Activated gamma-delta T cell (primary cell): Measurements from ENCODE around the gene ELK4.

Experiments
- DNase-seq: peaks from one replicate; lab custom pipeline; 2025; lab: John Stamatoyannopoulos, UW

The ELK4 gene

GRCh38 chr1:205630241-205630640, 1.6 kb downstream of the ELK4 start:
- no peak for DNase-seq

- no peak for DNase-seq
These were observed 2.1 kb downstream of the ELK4 start for GRCh38 chr1:205629751-205630150.

- no peak for DNase-seq
These were observed 3.9 kb downstream of the ELK4 start for GRCh38 chr1:205627956-205628355.

GRCh38 chr1:205626216-205626615, 5.6 kb downstream of the ELK4 start:
- no peak for DNase-seq

GRCh38 chr1:205623646-205624045, 8.2 kb downstream of the ELK4 start:
- no peak for DNase-seq

GRCh38 chr1:205620269-205620668, 11.5 kb downstream of the ELK4 start:
- DNase-seq: no peak

GRCh38 chr1:205619376-205619775, 12.4 kb downstream of the ELK4 start:
- DNase-seq: no peak

GRCh38 chr1:205616563-205617293, 15.1 kb downstream of the ELK4 start:
- DNase-seq: no peak

GRCh38 chr1:205615789-205616188, 16.0 kb downstream of the ELK4 start:
- no peak for DNase-seq

GRCh38 chr1:205613854-205614412, 17.9 kb downstream of the ELK4 start:
- DNase-seq: no peak

- DNase-seq: no peak
These were observed 19.3 kb downstream of the ELK4 start for GRCh38 chr1:205612556-205612955.

- no peak for DNase-seq
These were observed 19.7 kb downstream of the ELK4 start for GRCh38 chr1:205612104-205612503.

- no peak for DNase-seq
These were observed 20.8 kb downstream of the ELK4 start for GRCh38 chr1:205610901-205611466.

- DNase-seq: no peak
These were observed 21.8 kb downstream of the ELK4 start for GRCh38 chr1:205610036-205610435.

- no peak for DNase-seq
These were observed 26.8 kb downstream of the ELK4 start for GRCh38 chr1:205604825-205605505.

- no peak for DNase-seq
These were observed 27.8 kb downstream of the ELK4 start for GRCh38 chr1:205604059-205604458.

GRCh38 chr1:205601205-205601604, 30.6 kb downstream of the ELK4 start:
- DNase-seq: no peak

- DNase-seq: no peak
These were observed 31.7 kb downstream of the ELK4 start for GRCh38 chr1:205600085-205600484.

GRCh38 chr1:205599669-205600042, 32.2 kb downstream of the ELK4 start:
- DNase-seq: no peak

- no peak for DNase-seq
These were observed 32.8 kb downstream of the ELK4 start for GRCh38 chr1:205598841-205599668.

GRCh38 chr1:205597691-205598314, 34.0 kb downstream of the ELK4 start:
- no peak for DNase-seq

- no peak for DNase-seq
These were observed 34.9 kb downstream of the ELK4 start for GRCh38 chr1:205596876-205597275.
